Erythroblast (primary cell): ENCODE data around the gene GRM5.

ENCODE experiments used
- DNase-seq, 2 experiments: peaks; one replicate each; lab custom pipeline; 2025; lab: John Stamatoyannopoulos, UW
- GATA1 ChIP-seq: IDR thresholded peaks from 2 replicates; pipeline ENCODE4 v1.6.1; 2011; ENCODE audit warnings: low read depth, mild to moderate bottlenecking, control low read depth, low read length, moderate library complexity
- POLR2A ChIP-seq: IDR thresholded peaks from 2 replicates; pipeline ENCODE4 v1.6.1; 2011; ENCODE audit warnings: mild to moderate bottlenecking, low read length

Gene GRM5

GRCh38 chr11:88604260-88604659 is 461.5 kb downstream of the GRM5 start:
- TF ChIP-seq POLR2A (no peak), GATA1 (no peak)
- DNase-seq = no peak

- DNase-seq = no peak
- TF ChIP-seq GATA1 (no peak), POLR2A (no peak)
Observed at GRCh38 chr11:88603091-88603867, 462.5 kb downstream of the GRM5 start.

- no peak for TF ChIP-seq GATA1
- TF ChIP-seq POLR2A = no peak
- no peak for DNase-seq
Observed at GRCh38 chr11:88597387-88597786, 468.4 kb downstream of the GRM5 start.

- no peak for DNase-seq
- TF ChIP-seq POLR2A (no peak), GATA1 (no peak)
Observed at GRCh38 chr11:88596786-88597185, 469.0 kb downstream of the GRM5 start.

- no peak for DNase-seq
- TF ChIP-seq POLR2A = no peak
- no peak for TF ChIP-seq GATA1
Observed at GRCh38 chr11:88594274-88594950, 471.4 kb downstream of the GRM5 start.

- no peak for TF ChIP-seq GATA1
- no peak for TF ChIP-seq POLR2A
- no peak for DNase-seq
Observed at GRCh38 chr11:88590361-88590760, 475.4 kb downstream of the GRM5 start.

- no peak for TF ChIP-seq POLR2A
- no peak for TF ChIP-seq GATA1
- no peak for DNase-seq
Observed at GRCh38 chr11:88583251-88583650, 482.5 kb downstream of the GRM5 start.

GRCh38 chr11:88579466-88579865 is 486.3 kb downstream of the GRM5 start:
- DNase-seq = no peak
- TF ChIP-seq POLR2A (no peak), GATA1 (no peak)

GRCh38 chr11:88576741-88577140 is 489.0 kb downstream of the GRM5 start:
- TF ChIP-seq POLR2A (no peak), GATA1 (no peak)
- no peak for DNase-seq

- no peak for DNase-seq
- TF ChIP-seq GATA1 (no peak), POLR2A (no peak)
Observed at GRCh38 chr11:88575916-88576315, 489.9 kb downstream of the GRM5 start.

- no peak for DNase-seq
- TF ChIP-seq GATA1 = no peak
- TF ChIP-seq POLR2A = no peak
Observed at GRCh38 chr11:88569342-88569741, 496.4 kb downstream of the GRM5 start.

GRCh38 chr11:88555829-88556202 is 510.0 kb downstream of the GRM5 start:
- no peak for TF ChIP-seq POLR2A
- no peak for TF ChIP-seq GATA1
- DNase-seq = no peak

GRCh38 chr11:88555018-88555828 is 510.6 kb downstream of the GRM5 start:
- no peak for DNase-seq
- no peak for TF ChIP-seq GATA1
- TF ChIP-seq POLR2A = no peak

- TF ChIP-seq POLR2A (no peak), GATA1 (no peak)
Observed at GRCh38 chr11:88553204-88553603, 512.6 kb downstream of the GRM5 start.

More at GRCh38 chr11:88553204-88553603, 512.6 kb downstream of the GRM5 start:
- no peak for DNase-seq
